CD4-positive, alpha-beta T cell treated with Interleukin-4 for 4 hours (primary cell): ENCODE measurements around the gene SORCS2.

Experiments
- DNase-seq: peaks from one replicate; pipeline ENCODE4 v3.0.0-alpha.2; 2020

The SORCS2 gene

DNA sequence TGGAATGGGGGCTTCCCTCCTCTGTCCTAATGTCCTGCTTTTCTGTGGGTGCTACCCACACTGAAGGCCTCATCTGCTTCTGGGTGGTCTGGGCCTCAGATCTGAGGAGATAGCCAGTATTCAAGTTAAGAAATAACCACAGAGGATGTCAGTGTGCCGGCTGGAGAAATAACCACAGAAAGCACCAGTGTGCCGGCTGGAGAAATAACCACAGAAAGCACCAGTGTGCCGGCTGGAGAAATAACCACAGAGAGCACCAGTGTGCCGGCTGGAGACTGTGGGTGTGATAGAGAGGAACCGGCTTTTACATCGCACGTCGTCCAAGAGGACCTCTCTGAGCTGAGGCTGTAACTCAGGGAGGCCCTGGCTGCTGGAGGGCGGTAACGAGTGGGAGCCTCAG, 308.1 kb downstream of the SORCS2 start:
- DNase-seq = no peak

GRCh38 chr4:7501314-7501713, 309.0 kb downstream of the SORCS2 start:
- no peak for DNase-seq

DNA sequence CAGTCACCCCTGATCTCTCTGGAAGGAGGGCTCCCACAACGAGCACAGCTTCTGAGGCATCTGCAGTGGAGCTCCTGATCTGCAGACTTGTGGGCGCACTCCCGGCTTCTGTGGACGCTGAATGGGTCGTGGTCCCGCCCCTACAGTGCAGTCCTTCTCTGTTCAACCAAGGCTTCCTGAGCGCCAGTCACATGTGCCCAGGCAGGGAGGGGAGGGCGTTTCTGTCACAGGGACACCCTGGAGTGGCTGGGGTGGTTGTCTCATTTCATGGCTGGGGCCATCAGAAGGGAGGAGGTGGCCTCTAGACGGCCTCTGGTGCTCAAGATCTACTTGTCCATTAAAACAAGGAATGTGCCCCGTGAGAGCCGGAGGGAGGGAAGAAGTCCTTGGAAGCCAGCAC, 309.5 kb downstream of the SORCS2 start:
- DNase-seq = no peak

DNA sequence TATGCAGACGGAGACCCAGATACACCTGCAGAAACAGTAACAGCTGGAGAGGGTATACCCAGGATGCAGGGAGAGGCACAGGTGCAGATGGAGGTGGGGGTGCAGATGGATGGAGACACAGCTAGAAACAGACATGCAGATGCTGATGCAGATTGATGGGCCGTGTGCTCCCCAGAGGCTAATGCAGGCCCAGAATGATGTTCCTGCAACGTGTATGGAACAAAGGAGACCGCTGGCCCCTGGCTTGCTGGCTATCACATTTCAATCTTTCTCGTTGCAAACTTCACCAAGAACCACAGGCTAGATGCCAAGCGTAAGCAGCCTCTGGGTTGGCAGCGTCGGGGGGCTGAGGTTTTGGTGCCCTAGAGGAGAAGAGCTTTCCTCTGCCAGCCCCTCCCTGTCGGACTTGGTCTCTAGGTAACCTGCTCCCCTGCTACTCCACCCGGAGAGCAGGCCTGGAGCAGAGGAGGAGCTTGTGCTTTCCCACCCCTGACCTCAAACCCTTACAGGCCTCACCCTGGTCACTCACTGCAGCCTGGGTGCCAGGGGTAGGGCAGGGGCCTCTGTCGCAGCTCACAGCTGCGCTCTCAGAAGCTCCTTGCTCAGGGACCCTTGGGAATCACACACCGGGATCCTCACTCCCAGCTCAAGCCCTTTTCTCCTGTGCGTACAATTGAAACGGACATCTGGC, 311.4 kb downstream of the SORCS2 start:
- DNase-seq = no peak

DNA sequence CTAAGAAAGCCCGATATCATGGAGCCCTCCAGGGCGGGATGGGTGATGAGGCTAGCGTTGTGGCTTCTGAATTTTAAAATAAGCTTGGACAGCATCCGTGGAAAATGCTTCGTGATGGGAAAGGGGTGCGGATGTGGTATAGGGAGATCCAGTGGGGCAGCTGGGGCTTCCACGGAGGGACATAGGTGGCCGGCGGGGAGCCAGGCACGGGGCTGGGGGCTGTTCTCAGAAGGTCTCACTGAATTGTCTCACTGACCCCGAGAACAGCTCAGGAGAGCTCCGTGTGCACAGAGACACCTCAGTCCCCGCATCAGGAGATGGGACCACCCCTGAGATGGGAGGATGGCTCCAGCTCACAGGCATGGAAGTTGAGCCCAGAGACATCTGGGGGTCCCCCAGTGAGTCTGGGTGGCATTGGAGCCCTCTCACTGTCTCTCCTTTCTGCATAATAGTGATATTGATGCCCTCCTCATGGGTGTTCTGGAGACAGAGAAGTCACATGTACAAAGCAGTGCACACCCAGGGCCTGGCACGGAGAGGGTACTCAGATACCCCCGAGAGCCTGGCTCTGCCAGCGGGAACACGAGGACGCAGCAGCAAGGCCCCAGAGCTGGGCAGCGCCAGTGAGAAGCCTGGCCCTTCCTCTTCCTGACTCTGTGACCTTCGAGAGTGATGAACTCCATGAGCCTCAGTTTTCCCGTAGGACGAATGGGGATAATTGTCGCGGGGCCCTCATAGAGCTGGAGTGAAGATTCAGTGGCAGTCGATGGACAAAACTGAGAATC, 313.0 kb downstream of the SORCS2 start:
- DNase-seq = no peak

DNA sequence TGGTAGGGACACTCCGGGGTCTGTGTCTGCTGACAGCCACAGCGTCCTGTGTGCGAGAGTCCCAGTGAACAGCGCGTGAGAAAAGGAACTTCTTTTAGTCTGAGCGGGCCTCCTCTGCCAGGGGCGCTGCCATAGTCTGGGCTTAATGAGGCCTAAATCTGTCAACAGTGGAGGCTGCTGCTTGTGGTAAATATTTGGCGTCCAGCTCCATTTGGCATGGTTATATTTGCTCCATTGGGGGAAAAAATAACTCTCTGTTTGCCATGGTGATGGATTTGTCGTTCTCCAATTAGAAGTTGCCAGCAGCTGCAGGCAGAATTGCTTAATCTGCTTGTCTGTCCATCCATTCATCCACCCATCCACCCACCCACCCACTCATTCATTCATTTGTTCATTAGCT, 313.8 kb downstream of the SORCS2 start:
- DNase-seq = no peak

DNA sequence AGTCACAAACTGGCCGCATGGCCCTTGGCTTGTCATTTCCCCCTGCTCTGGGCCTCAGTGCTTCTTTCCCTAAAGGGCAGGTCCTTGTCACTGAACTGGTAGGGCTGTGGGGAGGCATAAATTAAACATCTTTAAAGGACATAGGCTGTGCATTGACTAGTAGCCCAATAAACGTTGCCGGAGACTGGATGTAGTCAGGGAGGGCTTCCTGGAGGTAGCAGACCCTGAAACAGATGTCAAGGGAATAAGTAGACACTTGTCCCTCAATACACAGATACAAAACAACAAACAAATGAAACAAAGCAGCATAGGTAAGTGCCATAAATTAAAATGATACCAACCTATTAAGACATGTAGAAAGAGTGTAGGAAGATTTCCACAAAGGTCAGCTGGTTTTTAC, 314.2 kb downstream of the SORCS2 start:
- DNase-seq = no peak

- DNase-seq = no peak
Observed at GRCh38 chr4:7507381-7507780, 315.0 kb downstream of the SORCS2 start.

- no peak for DNase-seq
Observed at GRCh38 chr4:7510066-7510465, 317.7 kb downstream of the SORCS2 start.

- no peak for DNase-seq
Observed at GRCh38 chr4:7510538-7510937, 318.2 kb downstream of the SORCS2 start.

GRCh38 chr4:7511525-7511924, 319.2 kb downstream of the SORCS2 start:
- no peak for DNase-seq

DNA sequence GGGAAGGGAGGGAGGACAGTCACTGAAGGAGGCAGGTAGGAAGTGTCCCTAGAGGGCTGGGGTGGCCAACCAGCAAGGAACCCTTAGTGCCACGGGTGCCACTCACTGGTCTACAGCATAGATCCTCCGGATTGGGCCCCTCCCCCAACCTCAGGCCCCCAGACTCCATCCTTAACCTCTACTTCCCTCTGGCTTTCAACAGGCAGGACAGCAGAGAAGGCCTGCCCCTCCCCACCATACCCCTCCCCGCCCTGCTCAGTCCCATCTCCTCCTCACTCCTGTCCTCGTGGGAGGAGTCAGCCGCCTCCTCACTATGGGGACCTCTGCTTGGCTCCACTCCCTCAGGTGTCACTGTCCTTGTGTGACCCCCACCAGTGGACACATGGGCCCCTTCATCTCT, 320.1 kb downstream of the SORCS2 start:
- no peak for DNase-seq

GRCh38 chr4:7512946-7513345, 320.6 kb downstream of the SORCS2 start:
- DNase-seq = no peak

DNA sequence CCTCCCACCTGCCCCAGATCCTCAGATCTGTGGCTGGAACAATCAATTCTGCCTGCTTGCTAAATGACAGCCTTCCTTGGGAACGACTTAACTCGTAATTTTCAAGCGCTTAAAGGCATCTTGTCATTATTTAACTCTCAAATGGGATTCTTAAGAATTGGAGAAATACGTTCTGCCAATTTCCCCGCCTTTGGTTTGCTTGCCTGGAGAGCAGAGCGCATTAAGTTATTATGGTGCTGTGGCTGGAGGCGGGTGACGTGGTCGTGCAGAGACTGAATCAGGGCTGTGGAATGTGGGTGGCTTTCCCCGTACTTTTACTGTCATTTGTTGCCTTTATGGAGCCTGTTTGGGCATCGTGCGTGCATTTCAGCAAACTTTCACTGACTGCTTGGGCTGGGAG, 321.3 kb downstream of the SORCS2 start:
- no peak for DNase-seq

- no peak for DNase-seq
Observed at GRCh38 chr4:7514281-7514680, 321.9 kb downstream of the SORCS2 start.

DNA sequence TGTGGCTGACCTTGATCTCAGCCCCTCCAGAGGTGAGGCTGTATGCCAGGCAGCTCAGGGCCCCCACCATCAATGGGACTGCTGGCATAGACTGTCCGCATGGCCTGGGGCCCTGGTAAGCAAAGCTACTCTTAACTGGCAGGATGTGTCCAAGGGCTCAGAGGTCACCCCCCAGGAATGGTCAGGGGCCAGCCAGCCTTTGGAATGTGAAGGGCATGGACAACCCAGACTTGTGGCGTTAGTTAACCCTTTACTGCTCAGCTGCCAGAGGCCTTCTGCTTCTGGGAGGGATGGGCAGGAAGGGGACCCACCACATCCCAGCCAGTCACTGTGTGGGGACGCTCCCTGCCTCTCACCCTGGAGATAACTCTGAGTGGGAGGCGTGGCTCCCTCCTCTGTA, 322.5 kb downstream of the SORCS2 start:
- no peak for DNase-seq

DNA sequence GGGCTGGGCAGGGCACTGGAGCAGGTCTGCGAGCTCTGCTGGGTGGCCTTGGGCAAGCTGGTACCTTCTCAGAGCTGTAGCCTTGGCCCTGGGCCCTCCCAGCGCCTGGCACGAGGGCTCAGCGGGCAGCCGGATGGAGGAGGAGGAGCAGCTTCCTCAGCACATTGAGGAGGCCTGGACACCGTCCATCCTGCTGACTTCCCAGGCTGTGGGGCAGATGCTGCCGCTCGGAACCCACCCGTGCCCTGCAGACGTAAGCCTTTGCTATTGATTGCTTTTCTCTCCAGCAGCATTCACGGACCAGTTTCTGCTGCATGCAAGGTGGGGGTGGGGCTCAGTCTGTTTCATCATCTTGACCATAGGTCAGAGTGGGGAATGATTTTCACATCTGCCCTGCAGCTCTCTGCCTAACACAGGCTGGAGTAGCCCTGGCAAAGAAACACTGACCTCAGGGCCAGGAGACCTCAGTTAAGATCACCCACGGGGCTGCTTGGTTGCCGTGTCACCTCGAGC, 323.1 kb downstream of the SORCS2 start:
- no peak for DNase-seq

DNA sequence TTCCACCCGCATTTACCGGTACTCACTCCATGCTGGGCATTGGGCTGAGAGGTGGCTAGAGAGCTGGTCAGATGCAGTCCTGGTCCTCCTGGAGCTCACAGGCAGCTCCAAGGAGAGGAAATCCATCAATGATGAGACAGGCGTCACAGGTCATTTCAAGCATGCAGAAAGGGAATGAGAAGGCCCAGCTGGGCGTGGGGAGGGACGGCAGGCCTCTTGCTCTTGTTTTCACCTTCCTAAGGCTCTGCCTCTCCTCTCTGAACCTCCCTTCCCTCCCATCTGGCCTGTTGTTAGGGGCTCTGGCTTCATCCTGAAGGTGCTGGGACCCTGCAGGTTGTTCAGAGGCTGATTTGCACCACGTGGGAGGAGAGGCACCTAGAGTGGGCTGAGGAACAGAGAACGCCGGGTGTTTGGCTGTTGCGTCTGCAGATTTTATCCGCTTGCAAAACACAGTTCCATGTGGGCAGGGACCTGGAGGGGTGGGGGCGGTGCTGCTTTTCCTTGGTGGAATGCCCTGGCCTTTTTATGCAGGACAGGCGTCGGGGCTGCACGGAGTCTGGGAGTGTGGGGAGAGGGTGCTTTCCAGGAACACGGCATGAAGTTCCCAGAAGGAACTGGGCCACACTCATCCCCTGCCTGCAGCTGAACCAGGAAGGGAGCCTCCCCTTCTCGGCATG, 323.9 kb downstream of the SORCS2 start:
- DNase-seq = no peak

- no peak for DNase-seq
Observed at GRCh38 chr4:7516773-7517144, 324.4 kb downstream of the SORCS2 start.

- no peak for DNase-seq
Observed at GRCh38 chr4:7518871-7519637, 326.7 kb downstream of the SORCS2 start.

- DNase-seq = no peak
Observed at GRCh38 chr4:7519638-7520376, 327.5 kb downstream of the SORCS2 start.

DNA sequence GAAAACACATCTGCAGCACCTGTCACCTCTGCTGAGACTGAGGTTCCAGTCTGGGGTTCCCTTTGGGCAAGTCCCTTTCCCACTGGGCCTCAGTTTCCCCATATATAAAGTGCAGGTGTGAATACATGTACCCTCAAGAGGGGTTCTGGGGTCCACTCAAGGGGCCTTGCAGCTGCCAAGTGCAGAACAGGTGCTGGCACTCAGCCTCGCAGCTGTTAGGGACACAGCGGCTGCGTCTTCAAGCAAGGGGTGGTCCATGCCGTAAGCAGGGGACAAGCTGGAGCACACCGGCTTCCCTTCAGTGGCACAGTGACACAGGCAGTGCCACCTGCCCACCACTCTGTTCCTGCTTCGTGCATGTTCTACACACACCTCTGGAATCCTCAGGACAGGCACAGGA, 329.3 kb downstream of the SORCS2 start:
- no peak for DNase-seq
